Ovary (tissue), 9 donors: ENCODE results near the gene NAALADL2. TPM values are rescaled to one million over a fixed set of nuclear protein-coding genes. Genes with fewer than 3 reads are reported as not detected.

ENCODE experiments used
- DNase-seq, 5 donors: peaks; one replicate each; pipeline ENCODE4 v3.0.0-alpha.2; 2019 to 2020
- H3K27ac ChIP-seq, 2 donors: fragments of 200-600 bp; one replicate each; pipeline versions ENCODE4 v1.5.1 to v1.8.0; 2019 to 2022
- H3K27me3 ChIP-seq: fragments of 200-600 bp; one replicate; pipeline ENCODE4 v1.8.0; 2022
- H3K36me3 ChIP-seq: fragments of 200-600 bp; sonication (generic); one replicate; pipeline ENCODE4 v1.5.1; 2019
- H3K4me1 ChIP-seq: one replicate; pipeline ENCODE4 v1.8.1; 2013; ENCODE audit warnings: mild to moderate bottlenecking, moderate library complexity; ENCODE audit not compliant: insufficient read depth
- H3K4me3 ChIP-seq: fragments of 200-600 bp; sonication (generic); one replicate; pipeline ENCODE4 v1.5.1; 2017
- H3K9me3 ChIP-seq, 2 donors: fragments of 200-600 bp in 1 of 2; sonication (generic) in 1 of 2; one replicate each; pipeline versions ENCODE4 v1.5.1 to v1.8.1; 2013 to 2019; ENCODE audit warnings: mild to moderate bottlenecking in 1 of 2, moderate library complexity in 1 of 2
- EP300 ChIP-seq: sonication (generic); formaldehyde crosslinking; IDR thresholded peaks from one replicate; pipeline ENCODE4 v1.6.1; 2017; ENCODE audit warnings: antibody characterized with exemption
- POLR2A ChIP-seq: fragments of 450-650 bp; IDR thresholded peaks from one replicate; pipeline ENCODE4 v1.6.1; 2017; ENCODE audit warnings: antibody characterized with exemption, mild to moderate bottlenecking, moderate library complexity
- WGBS, 3 donors: extraction: QIAGEN DNeasy Blood & Tissue Kit in 1 of 3; methylation state at CpG; one replicate each; pipeline versions ENCODE4 v1.1.5 to v1.1.7; 2013 to 2017; 5-methylcytosine and 5-hydroxymethylcytosine counted together
- intact Hi-C, 4 donors: fragments of 100-400 bp; cut with DNase I; formaldehyde crosslinking; loops; one replicate each; pipeline versions ENCODE4 v1.11.0 to v1.15.1; 2022 to 2023
- polyA plus RNA-seq, 2 donors: library from polyadenylated mRNA; stranded (reverse); fragments of 200-250 nt in 1 of 2; fragments of 350-450 nt in 1 of 2; fragmentation: Illumina TruSeq in 1 of 2; extraction: RNeasy Lipid Tissue Mini Kit (QIAGEN cat#74804) in 1 of 2; gene quantifications; one replicate each; pipeline ENCODE4 v1.2.3, GENCODE V29; 2013 to 2014
- total RNA-seq, 7 donors: library from RNA; depleted of rRNA in 2 of 7; stranded (reverse); fragments of >200 nt in 2 of 7; fragmentation: NEBNext Ultra II Directional in 3 of 7; extraction: Animal tissue kit (Norgen Biotek cat#: 25700) in 3 of 7; gene quantifications; one replicate each; pipeline versions ENCODE4 v1.1.0 to v1.2.4, GENCODE V29; 2016 to 2023
- TF ChIP-seq, protein P1 (sequence below), 3 donors: fragments of 450-650 bp in 2 of 3; fragments of 200-600 bp in 1 of 3; IDR thresholded peaks; one replicate each; pipeline versions ENCODE4 v1.5.1 to v1.8.0; 2016 to 2022; ENCODE audit warnings: antibody characterized with exemption in 3 of 3, mild to moderate bottlenecking in 1 of 3
- donor health status: DM: no; HTN: no; CAD: no; lungs with moderate emphysema.
- donor health status: DM: no; HTN: no; CAD: no.
- donor health status: Bipolar disorder and iron deficiency.
- donor health status: DM: yes; HTN: yes; CAD: no.
- donor health status: DM: no; HTN: no; CAD: no.
- donor health status: DM: yes; HTN: yes; CAD: no.

Gene NAALADL2
- total and polyA plus RNA-seq, 9 donors: 2.3 to 29.3 (median 15.2) TPM

DNA sequence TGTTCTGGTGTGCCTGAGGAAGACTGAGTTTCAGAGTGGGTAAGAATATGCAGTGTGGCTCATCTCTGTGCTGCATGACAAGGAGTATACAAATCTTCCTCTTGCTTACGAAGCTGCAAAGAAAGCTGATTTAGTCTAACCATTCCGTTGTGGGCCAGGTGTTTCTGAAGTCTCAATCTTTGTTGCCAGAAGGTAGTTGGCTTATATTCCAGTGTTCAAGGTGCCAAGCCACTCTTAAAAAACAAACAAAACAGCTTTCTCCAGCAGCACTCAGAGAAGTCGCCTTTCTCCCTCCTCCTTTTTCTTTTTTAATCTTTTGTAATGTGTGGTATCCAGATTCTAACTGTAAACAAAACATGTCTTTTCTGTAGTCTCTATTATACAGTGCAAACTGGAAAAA, 872.4 kb downstream of the NAALADL2 start:
- intact Hi-C loops: no loop called here
- H3K27ac ChIP-seq: no peak overlapping the region
- H3K36me3 ChIP-seq: no peaks in the 10 kb centered on the region
- WGBS, 3 donors: 22 to 36% (median 28%) methylated on average over 3 of the region's 3 CpGs
- peaks cover 2% of the 10 kb centered on the region for H3K4me1 ChIP-seq
- no peak overlapping the region for H3K4me3 ChIP-seq
- TF ChIP-seq EP300 (no peak), POLR2A (no peak)
- TF ChIP-seq, protein P1, sequence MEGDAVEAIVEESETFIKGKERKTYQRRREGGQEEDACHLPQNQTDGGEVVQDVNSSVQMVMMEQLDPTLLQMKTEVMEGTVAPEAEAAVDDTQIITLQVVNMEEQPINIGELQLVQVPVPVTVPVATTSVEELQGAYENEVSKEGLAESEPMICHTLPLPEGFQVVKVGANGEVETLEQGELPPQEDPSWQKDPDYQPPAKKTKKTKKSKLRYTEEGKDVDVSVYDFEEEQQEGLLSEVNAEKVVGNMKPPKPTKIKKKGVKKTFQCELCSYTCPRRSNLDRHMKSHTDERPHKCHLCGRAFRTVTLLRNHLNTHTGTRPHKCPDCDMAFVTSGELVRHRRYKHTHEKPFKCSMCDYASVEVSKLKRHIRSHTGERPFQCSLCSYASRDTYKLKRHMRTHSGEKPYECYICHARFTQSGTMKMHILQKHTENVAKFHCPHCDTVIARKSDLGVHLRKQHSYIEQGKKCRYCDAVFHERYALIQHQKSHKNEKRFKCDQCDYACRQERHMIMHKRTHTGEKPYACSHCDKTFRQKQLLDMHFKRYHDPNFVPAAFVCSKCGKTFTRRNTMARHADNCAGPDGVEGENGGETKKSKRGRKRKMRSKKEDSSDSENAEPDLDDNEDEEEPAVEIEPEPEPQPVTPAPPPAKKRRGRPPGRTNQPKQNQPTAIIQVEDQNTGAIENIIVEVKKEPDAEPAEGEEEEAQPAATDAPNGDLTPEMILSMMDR (IDR thresholded peaks at IDR 0.05): no peak
- no peaks in the 10 kb centered on the region for H3K9me3 ChIP-seq
- H3K27me3 ChIP-seq: no peaks in the 10 kb centered on the region
- no peak for DNase-seq

GRCh38 chr3:175732017-175732416, 872.9 kb downstream of the NAALADL2 start:
- no peaks in the 10 kb centered on the region for H3K36me3 ChIP-seq
- no peaks in the 10 kb centered on the region for H3K9me3 ChIP-seq
- no peak for DNase-seq
- intact Hi-C loops: no loop called here
- H3K27ac ChIP-seq: no peak overlapping the region
- H3K4me1 ChIP-seq: peaks cover 2% of the 10 kb centered on the region
- no peaks in the 10 kb centered on the region for H3K27me3 ChIP-seq
- H3K4me3 ChIP-seq: no peak overlapping the region
- 82 to 90% (median 85%) methylated on average over 2 of the region's 2 CpGs for WGBS, 3 donors
- TF ChIP-seq POLR2A: no peak
- no peak for TF ChIP-seq EP300
- TF ChIP-seq, protein P1 (IDR thresholded peaks at IDR 0.05): no peak

DNA sequence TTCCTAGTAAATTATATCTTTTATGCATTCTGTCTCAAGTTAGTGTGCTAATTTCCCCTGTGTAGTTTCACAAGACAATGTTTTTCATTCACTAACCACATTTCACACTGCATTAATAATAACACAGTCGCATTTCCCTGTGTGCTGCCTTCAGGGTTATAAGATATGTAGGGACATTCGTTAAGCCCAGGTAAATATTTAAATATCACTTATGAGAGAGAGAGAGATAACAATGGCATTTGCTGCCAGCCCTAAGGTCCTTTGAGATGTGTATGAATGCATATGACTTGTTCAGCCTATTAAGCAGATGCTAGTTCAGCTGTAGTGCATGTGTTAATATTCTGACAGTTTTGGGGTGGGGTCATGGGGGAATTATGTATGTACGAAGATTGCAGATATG, 876.7 kb downstream of the NAALADL2 start:
- Histone ChIP-seq H3K9me3 (no peaks in the 10 kb centered on the region), H3K27ac (no peak overlapping the region), H3K36me3 (no peaks in the 10 kb centered on the region), H3K4me1 (peaks cover 2% of the 10 kb centered on the region), H3K27me3 (no peaks in the 10 kb centered on the region), H3K4me3 (no peak overlapping the region)
- WGBS, 3 donors: 70 to 87% (median 76%) methylated on average over 3 of the region's 3 CpGs
- no peak for DNase-seq
- TF ChIP-seq EP300 (no peak), POLR2A (no peak)
- TF ChIP-seq, protein P1 (IDR thresholded peaks at IDR 0.05): no peak
- intact Hi-C loops: no loop called here

DNA sequence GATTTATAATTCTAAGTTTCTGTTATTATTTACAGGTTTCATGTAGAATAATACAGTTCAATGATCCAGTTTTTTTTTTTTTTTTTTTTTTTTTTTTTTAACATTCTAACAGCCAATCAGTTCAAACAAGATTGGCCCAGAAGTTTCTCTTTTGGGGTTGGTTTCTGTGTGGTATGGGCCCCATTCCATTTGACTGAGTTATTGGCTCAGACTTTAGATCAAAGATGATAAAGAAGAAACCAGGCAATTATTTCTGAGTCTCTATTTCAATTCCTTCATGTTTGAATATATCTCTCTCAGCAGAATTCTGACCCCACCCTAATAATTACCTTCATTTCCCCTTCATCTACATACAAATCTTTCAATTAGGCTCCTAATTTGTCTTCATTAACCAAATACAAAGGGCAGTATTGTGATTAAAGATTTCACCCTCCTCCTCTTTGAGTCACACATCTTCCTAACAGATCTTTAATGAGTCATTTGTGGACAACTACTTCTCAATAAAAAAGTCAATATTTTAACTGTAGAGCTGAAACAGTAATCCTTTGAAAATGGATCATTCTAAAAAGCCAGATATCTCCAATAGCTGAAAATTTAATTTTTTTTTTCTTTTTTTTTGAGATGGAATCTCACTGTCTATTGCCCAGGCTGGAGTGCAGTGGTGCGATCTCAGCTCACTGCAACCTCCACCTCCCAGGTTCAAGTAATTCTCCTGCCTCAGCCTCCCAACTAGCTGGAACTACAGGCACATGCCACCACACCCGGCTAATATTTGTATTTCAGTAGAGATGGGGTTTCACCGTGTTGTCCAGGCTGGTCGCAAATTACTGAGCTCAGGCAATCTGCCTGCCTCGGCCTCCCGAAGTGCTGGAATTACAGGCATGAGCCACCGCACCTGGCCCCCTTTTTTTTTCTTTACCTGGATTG, 878.8 kb downstream of the NAALADL2 start:
- DNase-seq: no peak
- Histone ChIP-seq H3K4me1 (no peaks in the 10 kb centered on the region), H3K27me3 (no peaks in the 10 kb centered on the region)

More for the DNA sequence above, 878.8 kb downstream of the NAALADL2 start:
- Histone ChIP-seq H3K27ac (no peak overlapping the region), H3K9me3 (no peaks in the 10 kb centered on the region), H3K4me3 (no peak overlapping the region), H3K36me3 (no peaks in the 10 kb centered on the region)
- TF ChIP-seq, protein P1 (IDR thresholded peaks at IDR 0.05): no peak
- TF ChIP-seq EP300 (no peak), POLR2A (no peak)
- intact Hi-C loops: no loop called here
- WGBS, 3 donors: 95 to 97% (median 96%) methylated on average over 7 of the region's 7 CpGs
